SU-DHL-6 (cell line): Measurements from ENCODE around the gene ATP6V0A1.

ENCODE experiments used
- H2AFZ ChIP-seq: fragments of 200-600 bp; sonication (generic); 2 replicates; pipeline ENCODE4 v1.6.1; 2014; ENCODE audit warnings: low read depth, mild to moderate bottlenecking, moderate library complexity, mixed read lengths, antibody characterized with exemption, low read length; ENCODE audit not compliant: severe bottlenecking
- H3F3A ChIP-seq: fragments of 200-600 bp; shearing (Covaris generic); 2 replicates; pipeline ENCODE4 v1.6.0; 2016; ENCODE audit warnings: antibody characterized with exemption, mild to moderate bottlenecking; ENCODE audit not compliant: insufficient read depth
- H3K27ac ChIP-seq: fragments of 200-600 bp; sonication (generic); 2 replicates; pipeline ENCODE4 v1.5.1; 2016; ENCODE audit warnings: low read depth, mild to moderate bottlenecking, low read length, moderate library complexity, mixed read lengths
- H3K27me3 ChIP-seq: fragments of 200-600 bp; sonication (generic), shearing (Covaris generic); 2 replicates; pipeline ENCODE4 v1.6.0; 2014; ENCODE audit warnings: mild to moderate bottlenecking, low read length
- H3K36me3 ChIP-seq: fragments of 200-600 bp; sonication (generic); 2 replicates; pipeline ENCODE4 v1.6.1; 2014; ENCODE audit warnings: mild to moderate bottlenecking, low read length, mixed read lengths
- H3K4me2 ChIP-seq: fragments of 300-600, 200-600 bp; shearing (Covaris generic), sonication (generic); 2 replicates; pipeline ENCODE4 v1.6.0; 2014; ENCODE audit warnings: low read length, low read depth, mild to moderate bottlenecking; ENCODE audit not compliant: poor library complexity, severe bottlenecking
- H3K4me3 ChIP-seq: fragments of 200-600 bp; sonication (generic); 2 replicates; pipeline ENCODE4 v1.5.1; 2014; ENCODE audit warnings: antibody characterized with exemption, low read length, mild to moderate bottlenecking, mixed read lengths; ENCODE audit not compliant: insufficient read depth, poor library complexity, severe bottlenecking
- H3K79me2 ChIP-seq: fragments of 200-600 bp; sonication (generic); 2 replicates; pipeline ENCODE4 v1.6.1; 2014; ENCODE audit warnings: mild to moderate bottlenecking, low read length, moderate library complexity; ENCODE audit not compliant: insufficient read depth
- H3K9ac ChIP-seq: fragments of 200-600 bp; sonication (generic); 2 replicates; pipeline ENCODE4 v1.7.0; 2014; ENCODE audit warnings: mild to moderate bottlenecking, low read length
- H3K9me2 ChIP-seq: fragments of 200-600 bp; sonication (generic); replicated peaks from 2 replicates; pipeline ENCODE4 v1.6.1; 2014; ENCODE audit warnings: low read length; ENCODE audit not compliant: insufficient read depth
- H3K9me3 ChIP-seq: fragments of 200-600 bp; sonication (generic); 2 replicates; pipeline ENCODE4 v1.6.1; 2014; ENCODE audit warnings: low read length, mixed read lengths; ENCODE audit not compliant: insufficient read depth
- H4K20me1 ChIP-seq: fragments of 200-600 bp; sonication (generic); 2 replicates; pipeline ENCODE4 v1.6.1; 2014; ENCODE audit warnings: low read depth, mild to moderate bottlenecking, antibody characterized with exemption, low read length, moderate library complexity, mixed read lengths
- EZH2phosphoT487 ChIP-seq: fragments of 200-600 bp; sonication (generic), shearing (Covaris generic); conservative IDR thresholded peaks from 2 replicates; pipeline ENCODE4 v1.6.1; 2018; ENCODE audit warnings: mild to moderate bottlenecking, antibody characterized with exemption, low read length, moderate library complexity, mixed read lengths
- TF ChIP-seq, protein P1 (sequence below): fragments of 200-600 bp; sonication (generic); IDR thresholded peaks from one replicate; pipeline ENCODE4 v1.5.1; 2017; ENCODE audit warnings: antibody characterized with exemption, mild to moderate bottlenecking, low read length, moderate library complexity; ENCODE audit not compliant: insufficient read depth, poor library complexity, severe bottlenecking

ATP6V0A1 gene

DNA sequence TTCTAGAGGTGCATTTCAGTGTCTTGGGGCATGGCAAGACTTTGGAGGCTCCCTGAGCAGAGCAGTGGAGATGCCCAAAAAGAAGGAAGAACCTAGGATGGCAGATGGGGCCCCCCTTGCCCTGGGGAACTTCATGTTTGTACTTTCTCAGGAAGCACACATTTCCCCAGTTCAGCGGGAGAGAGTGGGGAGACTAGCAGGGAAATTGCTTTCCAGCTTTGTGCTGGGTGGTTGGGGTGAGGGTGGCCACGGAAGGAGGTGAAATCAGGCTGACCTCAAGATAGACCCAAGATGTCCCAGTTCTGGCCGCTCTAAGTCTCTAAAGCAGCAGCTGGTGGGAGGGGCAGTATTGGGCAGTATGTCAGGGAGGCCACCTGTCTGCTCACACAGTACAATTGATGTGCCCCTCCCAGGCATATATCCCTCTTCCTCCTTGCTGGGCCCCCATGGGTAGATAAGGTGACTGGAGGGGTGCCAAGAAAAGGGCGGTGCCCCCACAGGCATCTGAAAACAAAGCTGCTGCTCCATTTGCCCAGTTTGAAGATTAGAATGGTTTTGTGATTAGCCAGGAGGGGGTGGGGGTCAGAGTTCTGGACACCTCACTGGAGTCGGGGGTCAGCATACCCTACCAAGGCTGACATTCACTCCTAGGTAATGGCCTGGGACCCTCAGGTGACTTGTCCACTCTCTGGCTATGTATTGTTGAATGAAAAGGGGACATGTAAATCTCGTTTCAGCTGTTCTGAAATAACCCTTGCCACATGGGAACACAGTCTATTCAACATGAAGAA lies 60.3 kb downstream of the ATP6V0A1 start:
- no peaks in the 10 kb centered on the region for H4K20me1 ChIP-seq
- no peaks in the 10 kb centered on the region for H3K9me3 ChIP-seq
- H2AFZ ChIP-seq, result no peak overlapping the region
- no peaks in the 10 kb centered on the region for H3F3A ChIP-seq
- H3K9ac ChIP-seq, result no peak overlapping the region
- H3K36me3 ChIP-seq, result no peaks in the 10 kb centered on the region
- no peaks in the 10 kb centered on the region for H3K79me2 ChIP-seq
- H3K27me3 ChIP-seq, result no peaks in the 10 kb centered on the region
- TF ChIP-seq EZH2phosphoT487, result no peak
- TF ChIP-seq, protein P1, sequence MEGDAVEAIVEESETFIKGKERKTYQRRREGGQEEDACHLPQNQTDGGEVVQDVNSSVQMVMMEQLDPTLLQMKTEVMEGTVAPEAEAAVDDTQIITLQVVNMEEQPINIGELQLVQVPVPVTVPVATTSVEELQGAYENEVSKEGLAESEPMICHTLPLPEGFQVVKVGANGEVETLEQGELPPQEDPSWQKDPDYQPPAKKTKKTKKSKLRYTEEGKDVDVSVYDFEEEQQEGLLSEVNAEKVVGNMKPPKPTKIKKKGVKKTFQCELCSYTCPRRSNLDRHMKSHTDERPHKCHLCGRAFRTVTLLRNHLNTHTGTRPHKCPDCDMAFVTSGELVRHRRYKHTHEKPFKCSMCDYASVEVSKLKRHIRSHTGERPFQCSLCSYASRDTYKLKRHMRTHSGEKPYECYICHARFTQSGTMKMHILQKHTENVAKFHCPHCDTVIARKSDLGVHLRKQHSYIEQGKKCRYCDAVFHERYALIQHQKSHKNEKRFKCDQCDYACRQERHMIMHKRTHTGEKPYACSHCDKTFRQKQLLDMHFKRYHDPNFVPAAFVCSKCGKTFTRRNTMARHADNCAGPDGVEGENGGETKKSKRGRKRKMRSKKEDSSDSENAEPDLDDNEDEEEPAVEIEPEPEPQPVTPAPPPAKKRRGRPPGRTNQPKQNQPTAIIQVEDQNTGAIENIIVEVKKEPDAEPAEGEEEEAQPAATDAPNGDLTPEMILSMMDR, result no peak
- no peak overlapping the region for H3K4me3 ChIP-seq
- no peak overlapping the region for H3K27ac ChIP-seq
- no peak overlapping the region for H3K4me2 ChIP-seq
- no peaks in the 10 kb centered on the region for H3K9me2 ChIP-seq

DNA sequence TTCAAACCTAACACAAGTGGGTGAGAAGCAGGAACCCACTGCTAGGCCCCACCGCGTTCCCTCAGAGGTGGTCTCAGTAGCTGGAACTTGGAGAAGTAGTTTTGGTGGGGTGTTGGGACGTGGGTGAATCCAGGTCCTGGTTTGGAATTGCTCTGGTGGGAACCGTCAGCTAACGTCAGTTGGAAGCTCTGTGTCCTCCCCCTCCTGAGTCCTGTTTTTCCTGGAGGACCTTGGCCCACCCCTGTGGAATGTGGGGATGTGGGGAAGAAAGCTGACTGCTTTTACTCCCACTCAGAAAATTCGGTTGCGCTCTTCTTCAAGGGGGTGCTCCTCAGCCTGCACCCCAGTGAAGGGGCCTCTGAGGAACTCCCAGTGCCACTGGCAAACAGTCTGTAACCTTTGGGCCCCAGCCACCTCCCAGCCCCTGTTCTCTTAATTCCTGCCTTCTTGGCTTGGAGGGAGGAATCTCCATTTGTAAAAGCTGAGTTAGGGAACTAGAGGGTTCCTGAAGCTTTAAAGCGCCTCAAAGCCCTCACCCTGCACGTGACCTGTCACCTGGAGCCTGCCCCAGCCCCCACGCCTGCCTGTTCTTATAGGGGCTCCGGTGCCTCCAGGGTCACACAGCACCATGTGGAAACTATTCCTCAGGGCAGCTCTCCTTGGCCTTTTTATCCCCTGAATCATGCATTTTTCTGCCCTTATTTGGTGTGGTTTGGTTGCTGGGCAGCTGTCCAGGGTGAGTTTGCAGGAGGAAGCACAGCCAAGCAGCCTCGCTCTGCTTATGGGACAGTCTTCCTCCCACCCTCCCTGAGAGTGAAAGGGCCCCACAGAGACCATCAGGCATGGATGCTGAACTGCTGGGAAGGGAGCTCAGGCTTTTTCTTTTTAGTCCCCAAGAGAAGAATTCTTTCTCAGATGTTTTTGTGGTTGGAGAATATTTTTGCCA lies 61.1 kb downstream of the ATP6V0A1 start:
- no peak overlapping the region for H2AFZ ChIP-seq
- H3K9me2 ChIP-seq, result no peaks in the 10 kb centered on the region
- no peak overlapping the region for H3K9ac ChIP-seq
- TF ChIP-seq, protein P1, result no peak
- no peak for TF ChIP-seq EZH2phosphoT487
- no peaks in the 10 kb centered on the region for H3K27me3 ChIP-seq
- H3K79me2 ChIP-seq, result no peaks in the 10 kb centered on the region
- H3K36me3 ChIP-seq, result no peaks in the 10 kb centered on the region
- no peaks in the 10 kb centered on the region for H3K9me3 ChIP-seq
- no peaks in the 10 kb centered on the region for H3F3A ChIP-seq
- no peak overlapping the region for H3K4me2 ChIP-seq
- H4K20me1 ChIP-seq, result no peaks in the 10 kb centered on the region
- no peak overlapping the region for H3K27ac ChIP-seq
- H3K4me3 ChIP-seq, result no peak overlapping the region

DNA sequence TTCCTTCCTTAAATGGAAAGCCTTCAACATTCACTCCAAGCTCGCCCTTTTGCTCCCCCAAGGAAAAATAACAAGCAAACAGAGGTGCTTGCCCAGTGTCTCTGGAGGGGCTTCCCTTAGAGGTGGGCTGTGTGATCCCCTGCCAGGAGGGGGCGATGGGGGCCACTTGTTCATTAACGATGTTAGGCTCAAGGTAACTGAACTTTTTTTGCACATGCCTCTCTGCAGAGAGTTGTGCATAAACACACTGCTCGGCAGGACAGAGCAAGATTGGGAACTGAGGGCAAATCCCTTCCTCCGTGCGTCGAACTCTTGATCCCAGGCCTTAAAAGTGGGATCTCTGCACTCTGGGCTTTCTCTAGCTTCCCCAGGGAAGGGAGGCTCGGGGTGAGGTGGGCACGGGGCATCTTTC lies 61.9 kb downstream of the ATP6V0A1 start:
- Histone ChIP-seq H3F3A (no peaks in the 10 kb centered on the region), H3K9me3 (no peaks in the 10 kb centered on the region), H3K27me3 (no peaks in the 10 kb centered on the region), H3K36me3 (no peaks in the 10 kb centered on the region), H4K20me1 (no peaks in the 10 kb centered on the region), H3K27ac (no peak overlapping the region), H3K9me2 (no peaks in the 10 kb centered on the region), H3K4me2 (no peak overlapping the region), H3K9ac (no peak overlapping the region), H3K4me3 (no peak overlapping the region), H3K79me2 (no peaks in the 10 kb centered on the region), H2AFZ (no peak overlapping the region)
- TF ChIP-seq, protein P1, result peak; percentile 14
- TF ChIP-seq EZH2phosphoT487, result no peak
